Fibroblast of skin of back (primary cell): ENCODE results near the gene ZMIZ1.
"Not testable (repeated sequence)": the region's sequence is repeated elsewhere in the genome, so short reads cannot be mapped to it uniquely, and the experiment has no call there.

Source experiments
- DNase-seq: peaks from one replicate; pipeline ENCODE4 v3.0.0-alpha.2; 2013

Gene ZMIZ1

GRCh38 chr10:79328147-79328701, 259.5 kb downstream of the ZMIZ1 start:
- no peak for DNase-seq

- no peak for DNase-seq
These were observed 260.2 kb downstream of the ZMIZ1 start for GRCh38 chr10:79328737-79329504.

GRCh38 chr10:79329529-79329928, 260.8 kb downstream of the ZMIZ1 start:
- no peak for DNase-seq

GRCh38 chr10:79331226-79331625, 262.5 kb downstream of the ZMIZ1 start:
- no peak for DNase-seq

- peak; percentile 99 for DNase-seq
These were observed 262.9 kb downstream of the ZMIZ1 start for GRCh38 chr10:79331709-79332108.

DNA sequence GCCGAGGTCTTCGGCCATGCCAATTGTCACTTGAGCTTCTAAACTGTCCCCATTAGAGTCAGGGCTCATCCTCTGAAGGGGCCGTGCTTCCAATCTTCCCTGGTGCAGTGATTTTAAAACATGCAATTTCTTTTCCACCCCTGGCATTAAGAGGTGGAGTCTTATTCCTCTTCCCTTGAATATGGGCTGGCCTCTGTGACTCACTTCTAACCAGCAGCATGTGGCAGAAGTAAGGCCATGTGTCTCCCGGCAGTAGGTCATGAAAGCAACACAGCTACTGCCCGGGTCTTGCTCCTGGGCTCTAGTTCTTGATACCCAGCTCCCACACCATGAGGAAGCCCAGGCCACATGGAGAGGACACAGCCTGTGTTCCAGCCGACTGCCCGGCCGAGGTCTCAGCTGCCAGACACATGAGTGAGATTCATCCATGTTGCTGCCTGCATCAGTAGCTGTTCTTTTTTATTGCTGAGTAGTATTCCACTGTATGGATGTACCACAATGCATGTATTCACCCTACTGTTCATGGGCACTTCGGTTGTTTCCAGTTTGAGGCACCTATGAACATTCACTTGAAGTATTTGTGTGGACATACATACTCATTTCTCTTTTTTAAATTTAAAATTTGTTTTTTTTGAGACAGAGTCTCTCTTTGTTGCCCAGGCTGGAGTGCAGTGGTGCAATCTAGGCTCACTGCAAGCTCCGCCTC, 264.0 kb downstream of the ZMIZ1 start:
- not testable (repeated sequence) for DNase-seq

GRCh38 chr10:79333513-79333912, 264.7 kb downstream of the ZMIZ1 start:
- peak; percentile 94 for DNase-seq

DNA sequence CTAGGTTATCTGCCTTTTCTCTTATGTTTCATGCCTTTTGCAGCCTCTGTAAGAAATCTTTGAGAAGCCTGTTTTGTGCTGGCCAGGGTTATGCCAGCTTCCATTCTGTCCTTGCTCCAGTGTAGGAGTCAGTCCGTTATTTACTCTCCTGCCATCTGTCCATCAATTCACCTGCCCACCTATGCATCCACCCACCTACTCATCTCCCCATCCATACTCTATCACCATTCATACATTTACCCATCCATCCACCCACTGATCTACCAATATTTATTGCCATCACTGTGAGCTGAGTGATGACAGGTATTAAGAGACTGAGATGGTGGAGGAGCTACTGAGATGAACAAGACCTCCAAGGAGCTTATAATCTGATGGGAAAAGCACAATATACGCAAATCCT, 265.8 kb downstream of the ZMIZ1 start:
- no peak for DNase-seq

DNA sequence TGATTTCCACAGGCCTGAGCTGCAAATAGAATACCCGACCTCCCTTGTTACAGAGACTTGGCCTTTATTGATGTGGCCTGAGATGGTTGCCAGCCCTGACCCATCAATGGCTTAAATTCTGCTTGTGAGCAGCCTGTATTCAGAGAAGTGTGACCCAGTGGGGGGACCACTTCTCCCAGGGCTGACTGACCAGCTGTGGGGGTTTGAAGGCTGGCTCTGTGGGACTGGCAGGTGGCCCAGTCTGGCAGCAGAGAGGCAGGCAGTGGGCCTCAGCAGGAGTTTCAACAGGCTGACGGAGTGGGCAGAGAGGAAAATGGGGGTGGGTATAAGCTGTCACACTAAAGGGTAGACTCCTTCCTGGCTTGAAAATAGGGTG, 266.3 kb downstream of the ZMIZ1 start:
- DNase-seq: no peak

GRCh38 chr10:79335470-79336235, 266.9 kb downstream of the ZMIZ1 start:
- DNase-seq: no peak

DNA sequence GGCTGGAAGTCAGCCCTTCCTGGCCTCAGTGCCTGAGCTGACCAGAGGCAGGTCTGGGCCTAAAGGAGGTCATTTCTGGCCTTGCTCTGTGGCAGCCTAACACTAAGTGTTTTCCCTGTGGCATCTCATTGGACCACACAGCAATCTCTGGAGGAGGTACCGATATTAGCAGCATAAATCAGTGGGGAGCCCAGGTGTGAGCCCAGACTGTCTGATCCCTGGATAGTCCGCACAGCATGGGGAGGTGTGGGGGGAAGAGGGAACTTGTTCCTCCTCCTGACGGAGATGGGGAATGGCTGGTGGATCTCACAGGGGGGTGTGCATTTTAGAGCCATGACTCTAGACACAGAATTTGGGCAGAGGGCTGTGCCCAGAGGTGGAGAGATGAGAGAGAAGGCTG, 267.5 kb downstream of the ZMIZ1 start:
- no peak for DNase-seq

DNA sequence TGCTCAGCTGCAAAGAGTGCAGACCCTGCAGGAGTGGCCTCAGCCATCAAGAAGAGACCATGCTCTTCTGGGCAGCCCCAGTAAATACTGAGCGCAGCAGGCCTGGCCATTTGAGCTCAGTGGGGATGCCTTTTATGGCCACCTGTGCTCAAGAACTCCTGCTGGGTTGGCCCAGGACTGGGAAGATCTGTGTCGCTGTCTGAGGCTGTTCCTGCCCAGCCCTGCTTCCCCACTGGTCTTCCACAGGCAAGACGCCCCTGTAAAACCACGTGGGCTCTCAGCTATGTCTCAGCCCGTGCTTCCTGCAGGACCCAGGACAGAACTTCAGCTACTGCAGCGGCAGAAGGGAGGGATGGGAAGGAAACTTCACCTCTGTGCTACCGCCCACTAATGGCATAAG, 268.0 kb downstream of the ZMIZ1 start:
- DNase-seq: peak; percentile 41

GRCh38 chr10:79337783-79338469, 269.2 kb downstream of the ZMIZ1 start:
- DNase-seq: not testable (repeated sequence)

GRCh38 chr10:79339266-79339665, 270.5 kb downstream of the ZMIZ1 start:
- DNase-seq: no peak

DNA sequence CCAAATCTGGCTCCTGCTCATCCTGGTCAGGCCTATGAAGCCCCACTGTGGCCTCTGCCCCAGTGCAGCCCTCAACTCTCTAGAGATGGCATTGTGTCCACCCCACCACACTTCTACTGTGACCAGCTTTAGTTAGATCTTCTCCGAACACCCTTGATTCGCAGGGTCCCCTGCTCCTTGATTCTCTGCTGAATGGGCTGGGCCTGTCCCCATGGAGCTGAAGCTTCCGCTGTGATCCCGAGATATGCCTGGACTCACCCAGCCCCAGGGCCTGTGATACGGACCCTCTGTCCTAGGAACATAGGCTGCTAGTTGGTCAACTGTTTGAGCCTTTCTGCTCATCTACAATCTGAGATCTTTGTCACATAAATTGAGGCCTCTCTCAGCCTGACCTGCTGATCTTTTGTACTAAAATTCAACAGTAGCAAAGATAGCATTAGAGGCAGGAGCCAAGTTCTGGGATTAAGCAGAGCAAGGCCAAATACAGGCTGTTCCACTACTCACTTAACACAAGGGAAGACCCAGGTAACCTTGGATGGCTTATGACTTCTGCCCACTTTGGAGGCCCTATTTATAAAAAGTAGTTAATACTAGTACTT, 272.0 kb downstream of the ZMIZ1 start:
- DNase-seq: no peak

DNA sequence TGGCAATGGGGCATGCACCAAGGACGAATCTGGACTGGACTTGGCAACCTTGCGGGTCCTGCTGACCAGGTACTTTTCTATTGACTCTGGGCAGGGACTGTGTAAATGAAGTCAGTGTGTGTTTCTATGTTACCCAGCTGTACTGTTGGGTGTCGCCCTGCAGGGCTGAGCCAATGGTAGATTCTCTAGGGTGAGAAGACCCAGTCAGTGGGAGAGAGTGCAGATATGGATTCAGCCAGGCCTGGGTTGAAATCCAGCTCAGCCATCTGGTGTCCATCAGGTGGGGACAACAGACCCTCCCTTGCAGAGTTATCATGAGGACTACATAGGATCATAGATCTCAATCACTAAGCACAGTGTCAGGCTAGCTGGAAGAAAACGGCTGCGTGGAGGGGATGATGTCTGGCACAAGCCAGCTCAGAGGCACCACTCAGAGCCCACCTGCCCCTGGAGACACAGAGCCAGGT, 273.6 kb downstream of the ZMIZ1 start:
- DNase-seq: no peak

DNA sequence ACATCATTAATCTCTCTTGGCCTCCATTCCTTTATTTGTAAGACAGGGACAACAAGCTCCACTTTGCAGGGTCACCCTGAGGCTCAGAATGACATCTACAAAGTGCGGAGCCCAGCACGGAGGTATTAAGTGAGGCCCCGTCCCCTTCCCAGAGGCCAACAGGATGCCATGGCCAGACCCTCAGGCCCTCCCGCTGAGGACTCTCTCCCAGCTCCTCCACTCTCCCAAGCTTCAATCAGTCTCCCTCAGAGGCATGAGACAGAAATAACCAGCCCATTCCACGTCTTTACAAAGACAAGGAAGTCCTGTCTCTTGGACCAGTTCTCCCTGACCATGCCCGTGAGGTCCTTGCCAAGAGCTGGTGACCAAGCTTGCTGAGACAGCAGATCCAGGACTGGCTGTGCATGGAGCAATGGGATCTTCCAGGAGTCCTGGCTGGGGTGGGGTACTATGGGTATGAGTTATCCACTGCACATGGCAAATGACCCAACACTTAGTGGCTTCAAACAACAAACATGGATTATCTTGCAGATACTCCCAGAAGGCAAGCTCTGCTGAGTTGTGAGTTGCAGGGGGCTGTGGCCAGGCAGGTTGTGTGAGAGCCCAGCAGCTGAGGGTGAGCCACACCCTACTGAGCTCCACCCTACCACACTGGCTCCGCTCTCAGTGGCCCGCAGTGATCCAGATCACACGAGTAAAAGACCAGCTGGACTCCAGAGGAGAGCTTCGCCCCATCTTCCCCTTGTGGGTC, 274.2 kb downstream of the ZMIZ1 start:
- no peak for DNase-seq

DNA sequence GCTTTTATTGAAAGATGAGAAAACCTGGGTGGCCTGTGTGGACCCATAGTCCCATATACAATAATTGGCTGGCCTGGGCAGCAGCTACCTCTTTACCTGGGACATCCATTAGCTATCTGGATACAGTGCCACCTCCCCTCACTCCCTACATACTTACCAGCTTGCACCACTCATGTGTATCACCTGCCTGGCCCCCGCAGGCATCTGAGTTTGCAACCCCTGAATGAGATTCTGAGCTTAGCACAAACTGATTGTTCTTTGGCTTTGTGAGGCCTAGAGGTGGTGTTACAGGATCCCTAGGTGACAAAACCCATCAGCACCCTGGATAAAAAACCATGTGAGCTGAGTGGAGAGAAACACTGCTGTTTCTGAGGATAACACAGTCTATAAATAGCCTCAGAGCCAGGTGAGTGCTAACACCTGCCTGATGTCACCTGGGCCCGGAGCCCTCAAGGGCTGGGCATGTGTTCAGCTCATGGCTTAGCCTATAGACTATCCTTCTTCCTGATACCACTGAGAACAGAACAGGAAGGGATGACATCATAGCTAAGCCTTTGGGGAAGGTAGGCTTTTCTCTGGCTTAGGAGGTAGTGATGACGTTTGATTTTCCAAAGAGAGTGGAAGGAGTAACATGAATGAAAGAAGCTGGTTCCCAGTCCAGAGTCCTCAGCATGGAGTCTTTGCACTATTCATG, 275.9 kb downstream of the ZMIZ1 start:
- no peak for DNase-seq

DNA sequence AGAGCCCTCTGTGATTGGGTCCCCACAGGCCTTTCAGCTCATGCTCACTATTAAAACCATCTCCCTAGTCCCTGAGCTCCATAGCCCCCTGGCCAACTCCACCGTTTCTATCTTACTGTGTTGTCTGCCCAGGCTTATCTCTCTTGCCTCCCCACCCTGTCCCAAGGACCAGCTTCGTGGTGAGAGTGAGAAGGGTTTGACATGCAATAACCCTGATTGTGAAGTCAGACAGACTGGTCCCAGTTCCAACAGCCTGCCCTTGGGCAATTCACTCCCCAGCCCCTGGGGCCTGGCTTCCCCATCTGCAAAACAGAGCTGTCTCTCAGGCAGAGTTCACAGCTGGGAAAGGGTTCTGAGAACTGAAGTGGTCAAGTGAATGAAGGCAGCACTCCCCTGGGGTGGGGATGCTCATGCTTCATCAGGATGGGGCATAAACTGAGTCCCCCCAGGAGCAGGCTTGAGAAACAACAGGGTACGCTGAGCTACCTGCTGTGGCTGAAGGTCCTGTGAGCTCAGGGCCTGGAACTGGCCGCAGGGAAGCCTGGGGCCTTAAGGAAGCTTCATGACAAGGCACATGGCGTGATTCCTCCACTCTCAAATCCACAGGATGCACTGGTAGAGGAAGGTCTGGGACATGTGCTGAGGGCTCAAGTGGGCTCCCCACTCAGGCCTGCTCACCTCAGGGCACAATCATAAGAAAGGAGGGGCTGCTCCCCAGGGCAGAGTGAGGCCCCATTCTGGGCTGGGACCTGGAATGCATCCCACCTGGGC, 276.7 kb downstream of the ZMIZ1 start:
- DNase-seq: no peak

DNA sequence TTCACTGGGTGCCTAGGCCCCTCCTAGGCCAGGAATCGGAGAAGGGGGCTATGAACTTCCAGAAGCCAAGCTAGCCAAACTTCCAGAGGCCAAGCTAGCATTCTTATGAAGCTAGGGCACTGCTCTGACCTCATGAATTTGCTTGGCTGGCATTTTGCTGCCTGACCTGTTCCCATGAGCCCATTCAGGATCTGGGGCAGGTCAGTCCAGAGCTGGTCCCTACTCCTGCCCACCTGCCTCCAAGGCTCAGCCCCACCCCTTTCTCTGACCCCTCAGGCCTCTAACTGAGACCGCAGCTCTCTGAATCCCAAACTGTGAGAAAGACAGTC, 277.2 kb downstream of the ZMIZ1 start:
- no peak for DNase-seq
